Thymus (tissue), 14 donors: Measurements from ENCODE around the gene MTHFD2. TPM values are rescaled to one million over a fixed set of nuclear protein-coding genes. Genes with fewer than 3 reads are reported as not detected.

ENCODE experiments used
- DNase-seq, 9 donors: peaks; one replicate each; pipeline ENCODE4 v3.0.0-alpha.2; 2013; ENCODE audit warnings: low spot score in 9 of 9, low read depth in 6 of 9, missing footprints in 1 of 9
- H3K27ac ChIP-seq, 2 donors: one replicate each; pipeline ENCODE4 v1.5.1; 2013; ENCODE audit warnings: control low read depth in 1 of 2, low read depth in 1 of 2, low read length in 1 of 2, mild to moderate bottlenecking in 1 of 2, moderate library complexity in 1 of 2
- H3K27me3 ChIP-seq, 2 donors: one replicate each; pipeline ENCODE4 v1.5.1; 2013; ENCODE audit warnings: low read length in 1 of 2; ENCODE audit not compliant: control insufficient read depth in 2 of 2, insufficient read depth in 1 of 2
- H3K36me3 ChIP-seq, 2 donors: one replicate each; pipeline ENCODE4 v1.5.1; 2013; ENCODE audit warnings: low read length in 1 of 2, mild to moderate bottlenecking in 1 of 2, moderate library complexity in 1 of 2; ENCODE audit not compliant: control insufficient read depth in 2 of 2, insufficient read depth in 2 of 2
- H3K4me1 ChIP-seq, 2 donors: one replicate each; pipeline ENCODE4 v1.5.1; 2013; ENCODE audit warnings: low read length in 2 of 2; ENCODE audit not compliant: control insufficient read depth in 2 of 2, insufficient read depth in 2 of 2
- H3K4me3 ChIP-seq, 2 donors: one replicate each; pipeline ENCODE4 v1.5.1; 2013; ENCODE audit warnings: low read length in 2 of 2, control low read depth in 1 of 2, mild to moderate bottlenecking in 1 of 2
- H3K9me3 ChIP-seq, 2 donors: one replicate each; pipeline ENCODE4 v1.5.1; 2013; ENCODE audit warnings: low read length in 1 of 2, mild to moderate bottlenecking in 1 of 2; ENCODE audit not compliant: control insufficient read depth in 2 of 2, insufficient read depth in 1 of 2
- WGBS: extraction: QIAGEN DNeasy Blood & Tissue Kit; methylation state at CpG from one replicate; pipeline ENCODE4 v1.1.7; 2013; 5-methylcytosine and 5-hydroxymethylcytosine counted together
- long read RNA-seq, 10 donors: transcript quantifications; one replicate each; lab custom pipeline, GENCODE V29; 2026
- polyA plus RNA-seq: library from polyadenylated mRNA; stranded (reverse); fragments of 200-250 nt; gene quantifications from one replicate; pipeline ENCODE4 v1.2.3, GENCODE V29; 2013
- total RNA-seq: library from RNA; stranded (reverse); fragments of 120-200 nt; gene quantifications from one replicate; pipeline ENCODE4 v1.2.4, GENCODE V29; 2013
- donor health status: healthy.

MTHFD2 gene
- total RNA-seq = 45.1 TPM
- 47.0 TPM for polyA plus RNA-seq
- long read RNA-seq, donor 1, full-length matches to known transcripts = 1 of 1 reads
- long read RNA-seq, donor 1, partial matches to known transcripts = 0 of 1 reads
- long read RNA-seq, donor 1, other reads (novel, unspliced or antisense) = 0 of 1 reads
- long read RNA-seq, donor 2, full-length matches to known transcripts = 31 of 38 reads
- long read RNA-seq, donor 2, partial matches to known transcripts = 0 of 38 reads
- long read RNA-seq, donor 2, other reads (novel, unspliced or antisense) = 7 of 38 reads
- long read RNA-seq, donor 3, full-length matches to known transcripts = 14 of 36 reads
- long read RNA-seq, donor 3, partial matches to known transcripts = 16 of 36 reads
- long read RNA-seq, donor 3, other reads (novel, unspliced or antisense) = 6 of 36 reads
- long read RNA-seq, donor 4, full-length matches to known transcripts = 7 of 7 reads
- long read RNA-seq, donor 4, partial matches to known transcripts = 0 of 7 reads
- long read RNA-seq, donor 4, other reads (novel, unspliced or antisense) = 0 of 7 reads
- long read RNA-seq, donor 5, full-length matches to known transcripts = 29 of 51 reads
- long read RNA-seq, donor 5, partial matches to known transcripts = 22 of 51 reads
- long read RNA-seq, donor 5, other reads (novel, unspliced or antisense) = 0 of 51 reads
- long read RNA-seq, donor 6, full-length matches to known transcripts = 18 of 18 reads
- long read RNA-seq, donor 6, partial matches to known transcripts = 0 of 18 reads
- long read RNA-seq, donor 6, other reads (novel, unspliced or antisense) = 0 of 18 reads
- long read RNA-seq, donor 7, full-length matches to known transcripts = 31 of 31 reads
- long read RNA-seq, donor 7, partial matches to known transcripts = 0 of 31 reads
- long read RNA-seq, donor 7, other reads (novel, unspliced or antisense) = 0 of 31 reads
- long read RNA-seq, donor 8, full-length matches to known transcripts = 8 of 8 reads
- long read RNA-seq, donor 8, partial matches to known transcripts = 0 of 8 reads
- long read RNA-seq, donor 8, other reads (novel, unspliced or antisense) = 0 of 8 reads
- long read RNA-seq, donor 9, full-length matches to known transcripts = 10 of 10 reads
- long read RNA-seq, donor 9, partial matches to known transcripts = 0 of 10 reads
- long read RNA-seq, donor 9, other reads (novel, unspliced or antisense) = 0 of 10 reads
- long read RNA-seq, donor 10, full-length matches to known transcripts = 11 of 16 reads
- long read RNA-seq, donor 10, partial matches to known transcripts = 0 of 16 reads
- long read RNA-seq, donor 10, other reads (novel, unspliced or antisense) = 5 of 16 reads

DNA sequence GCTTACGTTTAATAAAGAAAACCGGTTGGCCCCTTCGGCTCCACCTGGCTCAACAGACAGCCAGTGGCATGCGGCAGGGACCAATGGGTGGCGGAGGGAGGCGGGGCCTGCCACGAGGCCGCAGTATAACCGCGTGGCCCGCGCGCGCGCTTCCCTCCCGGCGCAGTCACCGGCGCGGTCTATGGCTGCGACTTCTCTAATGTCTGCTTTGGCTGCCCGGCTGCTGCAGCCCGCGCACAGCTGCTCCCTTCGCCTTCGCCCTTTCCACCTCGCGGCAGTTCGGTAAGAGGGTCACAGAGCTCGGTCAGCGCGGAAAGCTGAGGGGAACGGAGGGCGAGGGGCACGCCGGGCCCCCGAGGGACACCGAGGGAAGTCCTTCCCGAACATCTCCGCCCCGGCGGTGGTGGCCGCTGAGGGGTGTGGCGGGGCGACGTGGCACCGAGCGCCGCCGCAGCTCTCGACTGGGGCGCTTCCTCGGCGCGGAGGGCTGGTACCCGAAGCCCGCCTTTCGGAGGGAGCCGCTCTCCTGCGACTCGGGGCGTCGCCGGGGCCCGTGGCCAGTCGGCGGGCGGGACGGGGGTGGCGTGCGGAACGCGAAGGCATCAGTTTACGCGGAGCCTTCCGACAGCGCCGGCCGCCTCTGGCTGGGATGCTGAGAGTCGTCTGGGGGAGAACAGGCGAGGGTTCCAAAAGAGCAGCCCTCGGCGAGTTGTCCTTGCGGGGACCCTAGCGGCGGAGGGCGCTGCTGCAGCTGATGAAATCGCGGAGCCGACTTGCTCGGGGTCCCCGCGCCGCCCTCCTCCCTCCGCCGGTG is at the start of gene MTHFD2:
Gene MTHFD2 (plus strand): TSS at position 155 of the 814 bp plus-strand sequence. CDS start 27 bp downstream, at position 182.
- no peaks in the 10 kb centered on the region for H3K9me3 ChIP-seq
- H3K4me1 ChIP-seq = peaks cover 3 to 19% of the 10 kb centered on the region in 2 donors
- WGBS = under 1% methylated on average over 96 of the region's 96 CpGs

DNA sequence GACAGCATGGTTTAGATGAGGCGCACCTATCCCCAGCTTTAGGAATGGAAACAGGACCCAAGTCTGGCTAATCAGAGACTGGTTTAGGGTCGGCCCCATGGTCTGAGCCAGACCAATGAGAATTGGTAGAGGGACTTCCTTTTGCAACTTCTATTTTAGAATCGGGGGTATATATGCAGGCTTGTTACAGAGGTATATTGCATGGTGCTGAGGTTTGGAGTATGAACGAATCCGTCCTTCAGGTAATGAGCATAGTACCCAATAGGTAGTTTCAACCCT is 49.2 kb upstream of the MTHFD2 start:
- WGBS = 94% methylated on average over 5 of the region's 5 CpGs
- peak overlapping the region in 1 of 2 donors; percentile 15 for H3K27ac ChIP-seq

More for the DNA sequence above, at the start of gene MTHFD2:
- H3K36me3 ChIP-seq = peaks cover 0 to 3% of the 10 kb centered on the region in 2 donors
- peak within 1 kb of the TSS; percentile 89 to 91 for H3K27ac ChIP-seq
- peak within 1 kb of the TSS; percentile 55 to 68 for H3K4me3 ChIP-seq
- no peaks in the 10 kb centered on the region for H3K27me3 ChIP-seq
- DNase-seq = peak; percentile 59 to 91 (median 77)

DNA sequence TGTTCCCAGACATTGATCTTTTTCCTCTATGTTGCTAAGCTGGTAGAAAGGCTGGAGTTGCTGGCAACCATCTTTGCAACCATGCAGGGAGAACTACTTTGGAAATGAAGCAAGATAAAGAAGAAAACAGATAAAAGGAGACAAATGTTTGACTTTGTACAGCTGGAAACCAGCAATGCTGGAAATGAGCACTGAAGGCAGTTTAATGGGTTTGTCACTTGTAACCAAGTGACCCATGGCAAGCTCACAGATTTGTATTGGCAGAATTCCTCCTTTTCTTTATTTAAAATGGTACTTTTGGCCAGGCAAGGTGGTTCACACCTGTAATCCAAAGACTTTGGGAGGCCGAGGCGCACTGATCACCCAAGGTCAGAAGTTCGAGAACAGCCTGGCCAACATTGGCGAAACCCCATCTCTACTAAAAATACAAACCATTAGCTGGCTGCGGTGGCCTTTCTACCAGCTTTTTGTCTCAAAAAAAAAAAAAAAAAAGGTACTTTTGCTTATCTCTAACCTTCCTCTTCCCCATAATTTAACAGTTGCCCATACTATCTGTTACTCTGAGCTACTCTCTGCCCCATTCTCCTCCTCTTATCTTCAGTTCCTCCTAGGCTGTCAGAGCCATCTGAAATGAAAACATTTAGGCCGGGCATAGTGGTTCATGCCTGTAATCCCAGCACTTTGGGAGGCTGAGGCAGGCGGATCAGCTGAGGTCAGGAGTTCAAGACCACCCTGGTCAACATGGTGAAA is 48.7 kb upstream of the MTHFD2 start:
- 97% methylated on average over 7 of the region's 7 CpGs for WGBS
- no peak overlapping the region for H3K4me3 ChIP-seq
- H3K27ac ChIP-seq = peak overlapping the region in 1 of 2 donors; percentile 15
- no peaks in the 10 kb centered on the region for H3K27me3 ChIP-seq
- DNase-seq = no peak
- peaks cover 10 to 19% of the 10 kb centered on the region in 2 donors for H3K4me1 ChIP-seq
- H3K36me3 ChIP-seq = peaks cover 5 to 39% of the 10 kb centered on the region in 2 donors
- no peaks in the 10 kb centered on the region for H3K9me3 ChIP-seq

More for the DNA sequence above, 49.2 kb upstream of the MTHFD2 start:
- H3K4me3 ChIP-seq = no peak overlapping the region
- H3K9me3 ChIP-seq = no peaks in the 10 kb centered on the region
- peaks cover 10 to 19% of the 10 kb centered on the region in 2 donors for H3K4me1 ChIP-seq
- no peak for DNase-seq
- no peaks in the 10 kb centered on the region for H3K27me3 ChIP-seq
- H3K36me3 ChIP-seq = peaks cover 9 to 34% of the 10 kb centered on the region in 2 donors

DNA sequence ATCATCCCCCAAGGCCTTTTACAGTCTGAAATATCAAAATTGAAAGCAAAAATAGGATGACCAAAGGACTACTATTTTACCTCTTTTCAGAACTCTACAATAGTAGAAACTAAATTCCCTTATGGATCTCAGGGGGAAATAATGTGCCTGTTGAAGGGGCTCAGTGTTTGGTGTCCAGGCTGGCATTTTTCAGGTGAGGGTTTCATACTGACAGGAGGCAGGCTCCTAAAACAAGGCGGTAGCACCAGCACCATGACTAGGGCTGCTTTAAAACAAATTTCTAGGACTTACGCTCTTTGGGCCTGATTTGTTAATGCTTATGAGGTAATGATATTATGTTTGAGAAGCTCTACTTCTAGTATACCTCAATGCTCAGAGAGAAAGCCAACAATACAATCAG is 45.5 kb upstream of the MTHFD2 start:
- DNase-seq = no peak
- H3K27me3 ChIP-seq = no peaks in the 10 kb centered on the region
- no peak overlapping the region for H3K27ac ChIP-seq
- H3K36me3 ChIP-seq = peaks cover 16 to 62% of the 10 kb centered on the region in 2 donors
- no peaks in the 10 kb centered on the region for H3K9me3 ChIP-seq
- WGBS = 95% methylated on average over 2 of the region's 2 CpGs
- H3K4me1 ChIP-seq = peaks cover 0 to 8% of the 10 kb centered on the region in 2 donors
- H3K4me3 ChIP-seq = no peak overlapping the region

DNA sequence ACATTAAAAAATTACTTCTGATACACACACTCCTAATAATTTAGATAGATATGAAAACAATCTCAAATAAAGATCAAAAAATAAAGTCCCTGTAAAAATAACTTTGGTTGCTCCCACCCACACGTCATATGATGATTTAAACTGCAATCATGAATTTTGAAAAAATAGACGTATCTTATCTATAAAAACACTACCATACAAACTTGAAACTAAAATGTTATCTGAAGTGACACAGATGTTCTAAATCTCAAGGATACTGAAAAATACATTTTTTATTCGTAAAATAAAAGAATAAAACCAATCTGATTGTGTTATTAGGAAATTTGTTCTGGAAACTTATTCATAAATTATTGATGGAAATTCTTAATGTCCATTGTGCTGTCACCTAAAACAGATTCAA is 42.6 kb upstream of the MTHFD2 start:
- no peak for DNase-seq
- Histone ChIP-seq H3K4me3 (no peak overlapping the region), H3K27ac (no peak overlapping the region), H3K4me1 (no peaks in the 10 kb centered on the region), H3K36me3 (peaks cover 36 to 79% of the 10 kb centered on the region in 2 donors), H3K27me3 (no peaks in the 10 kb centered on the region), H3K9me3 (no peaks in the 10 kb centered on the region)
- 98% methylated on average over 3 of the region's 3 CpGs for WGBS

DNA sequence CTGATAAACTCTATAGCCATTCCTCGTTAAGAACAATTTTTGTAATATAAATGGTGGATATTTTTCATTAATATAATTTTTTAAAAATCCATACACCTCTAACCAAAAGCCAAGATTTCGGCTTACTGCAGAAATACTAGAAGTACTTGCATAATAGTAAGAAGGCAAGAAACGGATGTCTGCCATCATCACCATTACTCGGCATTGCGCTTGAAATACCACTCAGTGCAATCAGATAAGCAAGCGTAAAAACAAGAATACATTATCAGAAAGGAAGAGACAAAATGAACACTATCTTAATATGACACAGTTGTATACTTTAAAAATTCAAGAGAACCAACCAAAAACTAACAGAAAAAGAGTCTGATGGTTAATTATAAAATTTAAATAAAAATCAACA is 35.5 kb upstream of the MTHFD2 start:
- DNase-seq = no peak
- 99% methylated on average over 6 of the region's 6 CpGs for WGBS
- no peaks in the 10 kb centered on the region for H3K4me1 ChIP-seq
- no peaks in the 10 kb centered on the region for H3K27me3 ChIP-seq
- no peak overlapping the region for H3K4me3 ChIP-seq
- no peak overlapping the region for H3K27ac ChIP-seq
- H3K36me3 ChIP-seq = peaks cover 54 to 85% of the 10 kb centered on the region in 2 donors
- peaks cover 3% of the 10 kb centered on the region in 2 donors for H3K9me3 ChIP-seq

DNA sequence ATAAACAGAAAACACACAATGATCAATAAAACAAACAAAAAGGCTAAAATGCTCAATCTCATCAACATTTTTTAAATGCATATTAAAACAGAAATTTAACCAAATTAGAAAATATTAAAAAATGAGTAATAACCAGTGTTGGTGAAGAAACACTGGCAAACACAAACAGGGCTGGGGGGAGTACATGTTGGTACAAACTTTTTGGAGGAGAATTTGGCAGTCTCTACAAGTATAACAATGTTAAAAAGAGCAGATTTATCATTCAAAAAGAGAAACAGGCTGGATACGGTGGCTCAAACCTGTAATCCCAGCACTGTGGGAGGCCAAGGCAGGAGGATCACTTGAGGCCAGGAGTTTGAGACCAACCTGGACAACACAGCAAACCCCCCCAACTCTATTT is 33.7 kb upstream of the MTHFD2 start:
- Histone ChIP-seq H3K27me3 (no peaks in the 10 kb centered on the region), H3K9me3 (peaks cover 3% of the 10 kb centered on the region in 2 donors), H3K27ac (no peak overlapping the region), H3K4me3 (no peak overlapping the region), H3K36me3 (peaks cover 51 to 87% of the 10 kb centered on the region in 2 donors), H3K4me1 (no peaks in the 10 kb centered on the region)
- WGBS = 98% methylated on average over 1 of the region's 1 CpG
- DNase-seq = no peak
